Fibroblast of peridontal ligament (primary cell): ENCODE measurements around the gene NR1D2.
"Not testable (repeated sequence)": the region's sequence is repeated elsewhere in the genome, so short reads cannot be mapped to it uniquely, and the experiment has no call there.

Experiments
- DNase-seq: peaks from one replicate; pipeline ENCODE4 v3.0.0-alpha.2; 2010; ENCODE audit errors: extremely low read depth

The NR1D2 gene

GRCh38 chr3:24004171-24004938 is 59.3 kb downstream of the NR1D2 start:
- DNase-seq: no peak

- DNase-seq: no peak
Observed at GRCh38 chr3:24005669-24006068, 60.6 kb downstream of the NR1D2 start.

GRCh38 chr3:24010834-24011233 is 65.7 kb downstream of the NR1D2 start:
- DNase-seq: not testable (repeated sequence)

- DNase-seq: no peak
Observed at GRCh38 chr3:24012589-24013269, 67.6 kb downstream of the NR1D2 start.

GRCh38 chr3:24017305-24017704 is 72.2 kb downstream of the NR1D2 start:
- no peak for DNase-seq

- DNase-seq: no peak
Observed at GRCh38 chr3:24018784-24019570, 73.9 kb downstream of the NR1D2 start.

- DNase-seq: no peak
Observed at GRCh38 chr3:24019585-24019984, 74.5 kb downstream of the NR1D2 start.

- no peak for DNase-seq
Observed at GRCh38 chr3:24020036-24020691, 75.1 kb downstream of the NR1D2 start.

GRCh38 chr3:24023197-24023596 is 78.1 kb downstream of the NR1D2 start:
- no peak for DNase-seq

GRCh38 chr3:24025805-24026204 is 80.7 kb downstream of the NR1D2 start:
- DNase-seq: no peak

- not testable (repeated sequence) for DNase-seq
Observed at GRCh38 chr3:24026665-24027064, 81.6 kb downstream of the NR1D2 start.

- no peak for DNase-seq
Observed at GRCh38 chr3:24027946-24028345, 82.9 kb downstream of the NR1D2 start.
